Glutamatergic neuron (in vitro differentiated cells): ENCODE data around the gene ITGA1. TPM values are rescaled to one million over a fixed set of nuclear protein-coding genes. Genes with fewer than 3 reads are reported as not detected.

ENCODE experiments used
- DNase-seq: peaks from one replicate; pipeline ENCODE4 v3.0.0; 2022
- H3K27ac Mint-ChIP-seq: one replicate; pipeline ENCODE4 v1.8.0; 2020; ENCODE audit warnings: mild to moderate bottlenecking, mixed read lengths, inconsistent platforms; ENCODE audit not compliant: unreplicated experiment
- H3K27me3 Mint-ChIP-seq: one replicate; pipeline ENCODE4 v1.8.0; 2020; ENCODE audit warnings: mild to moderate bottlenecking, moderate library complexity, mixed read lengths, inconsistent platforms; ENCODE audit not compliant: unreplicated experiment
- H3K36me3 Mint-ChIP-seq: one replicate; pipeline ENCODE4 v1.8.0; 2020; ENCODE audit warnings: mild to moderate bottlenecking, mixed read lengths, inconsistent platforms; ENCODE audit not compliant: unreplicated experiment
- H3K4me1 Mint-ChIP-seq: one replicate; pipeline ENCODE4 v1.8.0; 2020; ENCODE audit warnings: mild to moderate bottlenecking, low read depth, mixed read lengths, inconsistent platforms; ENCODE audit not compliant: unreplicated experiment
- H3K4me3 Mint-ChIP-seq: one replicate; pipeline ENCODE4 v1.8.0; 2020; ENCODE audit warnings: mild to moderate bottlenecking, mixed read lengths, inconsistent platforms; ENCODE audit not compliant: unreplicated experiment
- H3K9me3 Mint-ChIP-seq: one replicate; pipeline ENCODE4 v1.8.0; 2020; ENCODE audit warnings: mild to moderate bottlenecking, moderate library complexity, mixed read lengths, inconsistent platforms; ENCODE audit not compliant: unreplicated experiment
- total RNA-seq: library from RNA; stranded (reverse); fragmentation: NEBNext Ultra II Directional; extraction: Animal tissue kit (Norgen Biotek cat#: 25700); gene quantifications from one replicate; pipeline ENCODE4 v1.2.1, GENCODE V29; 2021; ENCODE audit not compliant: unreplicated experiment
- TF ChIP-seq, protein P1 (sequence below): fragments of 200-600 bp; sonication (generic); IDR thresholded peaks from one replicate; pipeline ENCODE4 v1.5.0; 2021; ENCODE audit not compliant: partially characterized antibody, unreplicated experiment

The ITGA1 gene
- total RNA-seq, 1 donor from 2014 or later: 0.96 TPM

DNA sequence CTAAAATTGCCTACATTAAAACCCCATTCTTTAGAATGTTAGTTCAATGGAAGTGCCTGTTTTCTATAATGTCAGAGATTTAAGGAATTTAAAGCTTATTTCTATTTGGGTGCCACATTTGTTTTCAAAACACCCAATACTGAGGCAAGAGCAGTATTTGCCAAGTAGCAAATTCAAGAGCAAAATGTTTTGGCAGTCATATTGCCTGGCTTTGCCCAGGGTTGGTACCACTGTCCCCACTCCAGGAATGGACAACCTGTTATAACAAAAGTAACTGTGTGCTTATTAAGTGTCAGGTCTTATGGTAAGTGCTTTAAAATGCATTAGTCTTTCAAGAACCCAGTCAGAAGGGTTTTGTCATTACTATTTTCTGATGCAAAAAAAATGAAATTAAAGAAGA lies 19.3 kb downstream of the ITGA1 start:
- Mint-ChIP-seq H3K4me1 (no peaks in the 10 kb centered on the region), H3K9me3 (no peaks in the 10 kb centered on the region), H3K27me3 (no peaks in the 10 kb centered on the region), H3K27ac (no peak overlapping the region), H3K36me3 (no peaks in the 10 kb centered on the region), H3K4me3 (no peak overlapping the region)
- DNase-seq: no peak
- TF ChIP-seq, protein P1, sequence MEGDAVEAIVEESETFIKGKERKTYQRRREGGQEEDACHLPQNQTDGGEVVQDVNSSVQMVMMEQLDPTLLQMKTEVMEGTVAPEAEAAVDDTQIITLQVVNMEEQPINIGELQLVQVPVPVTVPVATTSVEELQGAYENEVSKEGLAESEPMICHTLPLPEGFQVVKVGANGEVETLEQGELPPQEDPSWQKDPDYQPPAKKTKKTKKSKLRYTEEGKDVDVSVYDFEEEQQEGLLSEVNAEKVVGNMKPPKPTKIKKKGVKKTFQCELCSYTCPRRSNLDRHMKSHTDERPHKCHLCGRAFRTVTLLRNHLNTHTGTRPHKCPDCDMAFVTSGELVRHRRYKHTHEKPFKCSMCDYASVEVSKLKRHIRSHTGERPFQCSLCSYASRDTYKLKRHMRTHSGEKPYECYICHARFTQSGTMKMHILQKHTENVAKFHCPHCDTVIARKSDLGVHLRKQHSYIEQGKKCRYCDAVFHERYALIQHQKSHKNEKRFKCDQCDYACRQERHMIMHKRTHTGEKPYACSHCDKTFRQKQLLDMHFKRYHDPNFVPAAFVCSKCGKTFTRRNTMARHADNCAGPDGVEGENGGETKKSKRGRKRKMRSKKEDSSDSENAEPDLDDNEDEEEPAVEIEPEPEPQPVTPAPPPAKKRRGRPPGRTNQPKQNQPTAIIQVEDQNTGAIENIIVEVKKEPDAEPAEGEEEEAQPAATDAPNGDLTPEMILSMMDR: no peak

DNA sequence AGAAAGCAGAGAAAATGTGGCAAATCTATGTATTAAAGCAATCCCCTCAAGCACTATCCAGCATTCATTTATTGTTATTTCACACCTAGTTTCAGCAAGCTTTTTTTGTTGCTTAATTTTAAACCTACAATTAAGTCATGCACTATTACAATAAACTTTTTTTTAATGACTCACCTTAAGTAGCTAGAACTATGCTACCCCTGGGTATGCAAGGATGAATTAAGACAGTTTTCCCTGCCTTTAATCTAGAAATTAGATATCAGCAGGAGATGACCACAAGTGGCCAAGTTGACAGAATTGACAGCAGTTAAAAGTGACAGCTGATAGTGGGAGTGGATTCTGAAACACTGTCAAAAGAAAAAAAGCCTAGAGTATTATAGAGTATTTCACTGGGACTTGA lies 20.0 kb downstream of the ITGA1 start:
- TF ChIP-seq, protein P1: no peak
- Mint-ChIP-seq H3K4me1 (no peaks in the 10 kb centered on the region), H3K9me3 (no peaks in the 10 kb centered on the region), H3K27ac (no peak overlapping the region), H3K36me3 (no peaks in the 10 kb centered on the region), H3K4me3 (no peak overlapping the region), H3K27me3 (no peaks in the 10 kb centered on the region)
- no peak for DNase-seq

DNA sequence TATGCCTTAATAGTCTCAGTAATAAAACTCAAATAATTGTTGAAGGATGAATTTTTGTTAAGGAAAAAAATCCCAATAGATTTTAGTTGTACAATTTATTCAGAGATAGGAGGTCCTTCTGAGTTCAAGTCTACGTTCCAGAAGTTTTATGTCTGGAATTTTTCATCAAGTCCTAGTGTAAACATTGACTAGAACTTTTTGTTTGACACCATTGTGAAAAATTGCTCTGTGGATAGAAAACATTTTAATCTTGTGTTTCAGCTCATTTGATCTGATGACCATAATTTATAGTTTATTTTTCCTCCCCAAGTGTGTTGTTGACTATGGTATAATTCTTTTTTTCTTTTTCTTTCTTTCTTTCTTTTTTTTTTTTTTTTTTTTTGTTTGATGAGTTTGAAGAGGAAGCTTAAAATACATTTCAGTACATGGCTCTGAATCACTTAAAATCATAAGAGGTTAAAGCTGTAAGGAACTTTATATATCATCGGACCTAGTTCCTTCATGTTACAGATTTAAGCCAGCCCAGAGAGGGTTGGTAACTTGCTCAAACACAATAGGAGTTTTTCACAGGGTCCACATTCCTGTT lies 20.7 kb downstream of the ITGA1 start:
- Mint-ChIP-seq H3K9me3 (no peaks in the 10 kb centered on the region), H3K27ac (no peak overlapping the region), H3K4me1 (no peaks in the 10 kb centered on the region), H3K27me3 (no peaks in the 10 kb centered on the region), H3K4me3 (no peak overlapping the region), H3K36me3 (no peaks in the 10 kb centered on the region)
- TF ChIP-seq, protein P1: no peak
- no peak for DNase-seq

DNA sequence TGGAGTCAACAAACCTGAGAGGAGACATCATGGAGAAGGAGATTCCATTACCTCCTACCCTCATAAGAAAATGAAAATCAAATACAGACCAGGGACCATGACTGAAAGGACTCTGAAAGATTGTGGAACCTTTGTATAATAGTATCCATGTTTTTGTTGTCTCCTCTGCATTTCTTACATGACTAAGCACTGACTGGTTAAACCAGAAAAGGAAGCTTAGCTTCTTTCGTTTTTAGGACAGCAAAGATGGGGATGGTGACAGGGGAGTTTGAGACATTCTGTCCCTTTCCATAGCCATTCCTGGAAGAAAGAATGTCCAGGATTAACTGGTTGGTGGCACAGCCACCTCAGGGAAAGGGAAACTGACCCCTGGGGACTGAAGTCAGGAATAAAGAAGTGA lies 22.2 kb downstream of the ITGA1 start:
- Mint-ChIP-seq H3K36me3 (no peaks in the 10 kb centered on the region), H3K9me3 (no peaks in the 10 kb centered on the region), H3K27me3 (no peaks in the 10 kb centered on the region), H3K4me3 (no peak overlapping the region), H3K4me1 (no peaks in the 10 kb centered on the region), H3K27ac (no peak overlapping the region)
- DNase-seq: no peak
- TF ChIP-seq, protein P1: no peak

DNA sequence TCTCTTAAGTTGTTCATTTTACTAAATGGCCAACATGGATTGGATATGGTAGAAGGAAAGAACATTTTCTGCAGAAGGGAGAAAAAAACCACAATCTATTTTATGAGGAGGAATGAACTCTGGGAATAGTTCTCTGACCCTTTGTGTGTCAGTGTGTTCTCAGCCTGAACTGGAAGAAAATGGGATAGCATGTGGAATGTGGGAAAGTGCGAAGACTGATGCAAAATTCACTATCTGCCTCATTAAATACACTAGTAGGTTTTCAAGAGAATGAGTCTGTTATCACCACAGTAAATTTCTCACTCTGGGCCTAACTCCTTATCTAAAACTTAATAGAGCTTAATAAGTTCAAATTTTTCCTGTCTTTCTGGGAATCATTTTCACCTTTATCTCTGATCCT lies 22.7 kb downstream of the ITGA1 start:
- H3K27me3 Mint-ChIP-seq: no peaks in the 10 kb centered on the region
- no peak overlapping the region for H3K27ac Mint-ChIP-seq
- no peak for DNase-seq
- no peaks in the 10 kb centered on the region for H3K4me1 Mint-ChIP-seq
- no peak overlapping the region for H3K4me3 Mint-ChIP-seq
- no peaks in the 10 kb centered on the region for H3K36me3 Mint-ChIP-seq
- TF ChIP-seq, protein P1: no peak
- H3K9me3 Mint-ChIP-seq: no peaks in the 10 kb centered on the region
